ENCODE measurements around the gene TGFBR1.

The TGFBR1 gene

DNA sequence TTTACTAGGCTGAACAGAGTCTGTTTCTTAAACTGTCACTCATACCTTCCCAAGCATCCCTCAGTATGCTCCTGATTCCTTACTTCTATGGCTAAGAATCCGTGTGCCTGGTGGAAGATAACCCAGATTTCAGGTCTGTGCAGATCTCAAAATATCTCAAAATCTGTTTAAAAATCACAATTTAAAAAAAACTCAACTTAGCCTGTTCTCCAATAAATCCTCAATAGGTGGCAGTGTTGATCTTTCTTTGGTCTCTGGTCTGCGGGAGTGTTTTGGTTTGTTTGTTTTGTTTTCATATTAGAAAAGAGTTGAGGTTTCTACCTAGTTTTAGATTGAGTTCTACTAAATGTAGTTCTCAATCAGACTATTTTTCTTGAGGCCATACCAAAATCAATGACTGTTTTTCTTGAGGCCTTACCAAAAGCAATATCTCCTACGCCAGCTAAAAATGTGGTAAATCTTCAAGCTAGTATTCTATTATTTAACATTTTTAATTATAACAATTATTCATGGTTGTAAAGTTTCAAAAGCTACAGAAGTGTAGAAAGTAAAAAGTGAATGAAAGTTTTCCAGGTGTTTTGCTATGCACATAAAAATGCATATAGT, 57.9 kb downstream of the TGFBR1 start:
- no peaks in the 10 kb centered on the region for H3K27me3 ChIP-seq (ENCODE audit: control insufficient read depth in 1 of 2, insufficient read depth in 2 of 2, low read length in 2 of 2)
- no peak overlapping the region for H3K4me3 ChIP-seq (ENCODE audit: low read depth in 1 of 2, low read length in 2 of 2)
- H3K4me1 ChIP-seq (ENCODE audit: insufficient read depth, low read length): no peaks in the 10 kb centered on the region
- no peak overlapping the region for H3K27ac ChIP-seq (ENCODE audit: low read depth, low read length)
- H3K36me3 ChIP-seq (ENCODE audit: insufficient read depth, low read length): no peaks in the 10 kb centered on the region
- no peaks in the 10 kb centered on the region for H3K9me3 ChIP-seq (ENCODE audit: low read length)
- H3K9ac ChIP-seq (ENCODE audit: low read length): no peak overlapping the region

GRCh38 chr9:99166149-99166548, 61.2 kb downstream of the TGFBR1 start:
- Histone ChIP-seq H3K4me1 (ENCODE audit: insufficient read depth, low read length) (peaks cover 10% of the 10 kb centered on the region), H3K27ac (ENCODE audit: low read depth, low read length) (no peak overlapping the region), H3K27me3 (ENCODE audit: control insufficient read depth in 1 of 2, insufficient read depth in 2 of 2, low read length in 2 of 2) (no peaks in the 10 kb centered on the region), H3K4me3 (ENCODE audit: low read depth in 1 of 2, low read length in 2 of 2) (no peak overlapping the region), H3K36me3 (ENCODE audit: insufficient read depth, low read length) (no peaks in the 10 kb centered on the region), H3K9me3 (ENCODE audit: low read length) (no peaks in the 10 kb centered on the region), H3K9ac (ENCODE audit: low read length) (no peak overlapping the region)

- no peak overlapping the region for H3K27ac ChIP-seq (ENCODE audit: low read depth, low read length)
- peaks cover 10% of the 10 kb centered on the region for H3K4me1 ChIP-seq (ENCODE audit: insufficient read depth, low read length)
- no peak overlapping the region for H3K9ac ChIP-seq (ENCODE audit: low read length)
- H3K4me3 ChIP-seq (ENCODE audit: low read depth in 1 of 2, low read length in 2 of 2): no peak overlapping the region
- H3K9me3 ChIP-seq (ENCODE audit: low read length): no peaks in the 10 kb centered on the region
- H3K36me3 ChIP-seq (ENCODE audit: insufficient read depth, low read length): no peaks in the 10 kb centered on the region
- H3K27me3 ChIP-seq (ENCODE audit: control insufficient read depth in 1 of 2, insufficient read depth in 2 of 2, low read length in 2 of 2): no peaks in the 10 kb centered on the region
Measured at GRCh38 chr9:99167119-99167518, 62.2 kb downstream of the TGFBR1 start.

DNA sequence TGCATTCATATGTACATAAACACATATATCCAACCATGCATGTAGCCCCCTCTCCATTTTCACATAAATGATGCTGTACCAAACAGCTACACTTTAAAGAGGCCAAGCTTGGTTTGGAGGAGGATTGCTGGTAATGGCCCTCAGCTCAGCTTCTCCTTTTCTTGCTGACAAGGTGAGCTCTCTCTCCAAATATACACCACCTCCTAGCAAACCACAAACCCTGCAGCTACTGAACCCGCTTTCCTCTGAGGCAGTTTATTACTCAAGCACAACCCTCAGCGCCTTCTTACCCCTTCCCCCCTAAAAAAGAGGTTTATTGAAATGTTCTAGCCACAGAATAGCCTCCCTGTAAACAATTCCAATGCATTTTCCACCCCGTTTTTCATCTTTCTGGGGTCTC, 62.8 kb downstream of the TGFBR1 start:
- peaks cover 10% of the 10 kb centered on the region for H3K4me1 ChIP-seq (ENCODE audit: insufficient read depth, low read length)
- H3K36me3 ChIP-seq (ENCODE audit: insufficient read depth, low read length): no peaks in the 10 kb centered on the region
- no peak overlapping the region for H3K27ac ChIP-seq (ENCODE audit: low read depth, low read length)
- no peaks in the 10 kb centered on the region for H3K27me3 ChIP-seq (ENCODE audit: control insufficient read depth in 1 of 2, insufficient read depth in 2 of 2, low read length in 2 of 2)
- no peaks in the 10 kb centered on the region for H3K9me3 ChIP-seq (ENCODE audit: low read length)
- H3K4me3 ChIP-seq (ENCODE audit: low read depth in 1 of 2, low read length in 2 of 2): no peak overlapping the region
- no peak overlapping the region for H3K9ac ChIP-seq (ENCODE audit: low read length)

DNA sequence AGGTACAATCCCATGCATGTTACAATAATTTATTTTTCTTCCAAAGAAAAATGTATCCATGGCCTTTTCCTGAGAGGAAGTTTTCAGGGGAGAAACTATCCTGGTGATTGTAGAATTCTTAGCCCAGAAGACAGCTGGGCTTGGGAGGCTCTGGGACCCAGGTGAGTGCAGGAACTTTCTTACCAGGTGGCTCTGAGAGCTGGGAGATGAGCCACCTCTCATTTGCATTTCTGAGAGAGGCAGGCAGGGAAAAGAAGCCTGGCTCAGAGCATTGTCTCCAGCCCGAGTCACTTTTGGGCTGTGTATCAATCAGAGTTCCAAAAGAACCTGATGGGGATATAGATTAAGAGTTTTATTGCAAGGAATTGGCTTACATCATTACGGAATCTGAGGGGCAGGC, 64.2 kb downstream of the TGFBR1 start:
- Histone ChIP-seq H3K36me3 (ENCODE audit: insufficient read depth, low read length) (no peaks in the 10 kb centered on the region), H3K27ac (ENCODE audit: low read depth, low read length) (no peak overlapping the region), H3K4me3 (ENCODE audit: low read depth in 1 of 2, low read length in 2 of 2) (no peak overlapping the region), H3K4me1 (ENCODE audit: insufficient read depth, low read length) (peaks cover 10% of the 10 kb centered on the region), H3K9ac (ENCODE audit: low read length) (no peak overlapping the region), H3K27me3 (ENCODE audit: control insufficient read depth in 1 of 2, insufficient read depth in 2 of 2, low read length in 2 of 2) (no peaks in the 10 kb centered on the region), H3K9me3 (ENCODE audit: low read length) (no peaks in the 10 kb centered on the region)

- H3K36me3 ChIP-seq (ENCODE audit: insufficient read depth, low read length): no peaks in the 10 kb centered on the region
- H3K9me3 ChIP-seq (ENCODE audit: low read length): no peaks in the 10 kb centered on the region
- no peak overlapping the region for H3K4me3 ChIP-seq (ENCODE audit: low read depth in 1 of 2, low read length in 2 of 2)
- peaks cover 10% of the 10 kb centered on the region for H3K4me1 ChIP-seq (ENCODE audit: insufficient read depth, low read length)
- H3K9ac ChIP-seq (ENCODE audit: low read length): no peak overlapping the region
- H3K27ac ChIP-seq (ENCODE audit: low read depth, low read length): no peak overlapping the region
- H3K27me3 ChIP-seq (ENCODE audit: control insufficient read depth in 1 of 2, insufficient read depth in 2 of 2, low read length in 2 of 2): no peaks in the 10 kb centered on the region
Measured at GRCh38 chr9:99169982-99170761, 65.3 kb downstream of the TGFBR1 start.

DNA sequence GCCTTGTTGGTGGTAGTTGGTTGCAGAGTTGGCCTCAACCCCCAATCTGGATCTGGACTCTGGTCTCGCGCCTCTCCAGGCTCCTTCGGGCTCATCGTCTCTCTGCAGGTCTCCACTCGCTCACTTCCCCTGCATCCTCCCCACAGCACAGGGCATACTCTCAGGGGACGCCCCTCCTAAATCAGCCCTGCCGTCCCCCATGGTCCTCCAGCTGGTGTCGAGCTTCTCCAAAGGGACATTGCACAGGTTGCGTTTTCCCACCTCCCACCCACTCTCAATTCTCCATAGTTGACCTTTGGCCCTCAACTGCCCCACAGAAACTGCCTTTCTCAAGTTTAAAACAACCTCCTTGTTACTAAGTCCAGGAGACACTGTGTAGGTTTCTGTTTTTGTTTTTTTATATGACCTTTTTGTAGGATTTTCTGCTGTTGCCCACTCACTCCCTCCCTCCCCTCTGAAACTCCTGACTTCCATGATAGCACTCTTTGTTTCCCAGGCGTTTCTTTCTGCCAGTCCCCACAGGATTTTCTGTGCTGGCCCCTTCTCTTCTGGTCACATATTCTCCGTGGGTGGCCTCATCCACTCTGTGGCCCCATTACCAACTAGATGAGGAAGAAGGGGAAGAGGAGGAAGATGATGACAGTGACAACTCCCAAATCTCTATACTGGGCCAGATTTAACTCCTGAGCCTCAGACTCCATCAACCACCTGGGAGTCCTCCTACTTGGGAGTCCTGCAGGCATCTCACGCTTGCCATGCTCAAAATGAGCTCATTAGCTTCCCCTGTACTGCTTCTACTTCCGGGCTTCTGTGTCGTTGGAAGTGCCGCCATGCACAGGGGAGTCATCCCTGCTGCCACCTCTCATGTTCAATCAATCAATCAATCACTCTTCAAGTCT, 66.6 kb downstream of the TGFBR1 start:
- H3K27ac ChIP-seq (ENCODE audit: low read depth, low read length): no peak overlapping the region
- no peak overlapping the region for H3K4me3 ChIP-seq (ENCODE audit: low read depth in 1 of 2, low read length in 2 of 2)
- peaks cover 10% of the 10 kb centered on the region for H3K4me1 ChIP-seq (ENCODE audit: insufficient read depth, low read length)
- H3K36me3 ChIP-seq (ENCODE audit: insufficient read depth, low read length): no peaks in the 10 kb centered on the region
- no peak overlapping the region for H3K9ac ChIP-seq (ENCODE audit: low read length)
- no peaks in the 10 kb centered on the region for H3K9me3 ChIP-seq (ENCODE audit: low read length)
- H3K27me3 ChIP-seq (ENCODE audit: control insufficient read depth in 1 of 2, insufficient read depth in 2 of 2, low read length in 2 of 2): no peaks in the 10 kb centered on the region

GRCh38 chr9:99172124-99173091, 67.5 kb downstream of the TGFBR1 start:
- H3K4me3 ChIP-seq (ENCODE audit: low read depth in 1 of 2, low read length in 2 of 2): no peak overlapping the region
- no peak overlapping the region for H3K27ac ChIP-seq (ENCODE audit: low read depth, low read length)
- H3K9ac ChIP-seq (ENCODE audit: low read length): no peak overlapping the region
- H3K27me3 ChIP-seq (ENCODE audit: control insufficient read depth in 1 of 2, insufficient read depth in 2 of 2, low read length in 2 of 2): no peaks in the 10 kb centered on the region
- H3K4me1 ChIP-seq (ENCODE audit: insufficient read depth, low read length): peaks cover 10% of the 10 kb centered on the region
- no peaks in the 10 kb centered on the region for H3K36me3 ChIP-seq (ENCODE audit: insufficient read depth, low read length)
- H3K9me3 ChIP-seq (ENCODE audit: low read length): no peaks in the 10 kb centered on the region

- Histone ChIP-seq H3K4me1 (ENCODE audit: insufficient read depth, low read length) (peaks cover 10% of the 10 kb centered on the region), H3K4me3 (ENCODE audit: low read depth in 1 of 2, low read length in 2 of 2) (no peak overlapping the region), H3K9me3 (ENCODE audit: low read length) (no peaks in the 10 kb centered on the region), H3K27ac (ENCODE audit: low read depth, low read length) (no peak overlapping the region), H3K36me3 (ENCODE audit: insufficient read depth, low read length) (no peaks in the 10 kb centered on the region), H3K9ac (ENCODE audit: low read length) (no peak overlapping the region), H3K27me3 (ENCODE audit: control insufficient read depth in 1 of 2, insufficient read depth in 2 of 2, low read length in 2 of 2) (no peaks in the 10 kb centered on the region)
Measured at GRCh38 chr9:99173570-99174504, 68.9 kb downstream of the TGFBR1 start.

- Histone ChIP-seq H3K36me3 (ENCODE audit: insufficient read depth, low read length) (no peaks in the 10 kb centered on the region), H3K9ac (ENCODE audit: low read length) (no peak overlapping the region), H3K27me3 (ENCODE audit: control insufficient read depth in 1 of 2, insufficient read depth in 2 of 2, low read length in 2 of 2) (no peaks in the 10 kb centered on the region), H3K4me1 (ENCODE audit: insufficient read depth, low read length) (no peaks in the 10 kb centered on the region), H3K9me3 (ENCODE audit: low read length) (no peaks in the 10 kb centered on the region), H3K27ac (ENCODE audit: low read depth, low read length) (no peak overlapping the region), H3K4me3 (ENCODE audit: low read depth in 1 of 2, low read length in 2 of 2) (no peak overlapping the region)
Measured at GRCh38 chr9:99176527-99177013, 71.7 kb downstream of the TGFBR1 start.

Measured in muscle layer of colon (tissue), 2 donors.